ENCODE measurements around the gene FERMT1.

Gene FERMT1

DNA sequence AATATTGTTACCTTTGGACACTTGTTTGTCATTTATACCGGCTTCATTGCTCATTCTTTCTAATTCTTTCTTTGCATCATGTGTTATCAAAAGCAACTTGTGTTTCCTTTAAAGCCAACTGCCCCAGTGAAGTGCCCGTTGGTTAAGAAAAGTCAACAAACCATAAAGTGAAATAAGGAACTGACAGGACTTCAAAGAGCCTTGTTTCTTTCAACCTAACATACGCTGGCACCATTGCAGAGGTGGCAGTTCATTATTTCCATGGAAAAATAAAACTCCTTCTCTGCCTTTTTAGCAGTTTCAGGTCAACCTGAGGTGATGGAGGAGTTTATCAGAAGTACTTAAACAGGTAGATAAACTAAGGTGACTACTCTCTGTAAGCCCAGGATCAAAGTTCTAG, 28.8 kb downstream of the FERMT1 start:
- H3K4me3 ChIP-seq (replicated peaks in 1 of 2; ENCODE audit: low read depth in 2 of 2, low read length in 2 of 2): no peak overlapping the region
- TF ChIP-seq, protein P1, sequence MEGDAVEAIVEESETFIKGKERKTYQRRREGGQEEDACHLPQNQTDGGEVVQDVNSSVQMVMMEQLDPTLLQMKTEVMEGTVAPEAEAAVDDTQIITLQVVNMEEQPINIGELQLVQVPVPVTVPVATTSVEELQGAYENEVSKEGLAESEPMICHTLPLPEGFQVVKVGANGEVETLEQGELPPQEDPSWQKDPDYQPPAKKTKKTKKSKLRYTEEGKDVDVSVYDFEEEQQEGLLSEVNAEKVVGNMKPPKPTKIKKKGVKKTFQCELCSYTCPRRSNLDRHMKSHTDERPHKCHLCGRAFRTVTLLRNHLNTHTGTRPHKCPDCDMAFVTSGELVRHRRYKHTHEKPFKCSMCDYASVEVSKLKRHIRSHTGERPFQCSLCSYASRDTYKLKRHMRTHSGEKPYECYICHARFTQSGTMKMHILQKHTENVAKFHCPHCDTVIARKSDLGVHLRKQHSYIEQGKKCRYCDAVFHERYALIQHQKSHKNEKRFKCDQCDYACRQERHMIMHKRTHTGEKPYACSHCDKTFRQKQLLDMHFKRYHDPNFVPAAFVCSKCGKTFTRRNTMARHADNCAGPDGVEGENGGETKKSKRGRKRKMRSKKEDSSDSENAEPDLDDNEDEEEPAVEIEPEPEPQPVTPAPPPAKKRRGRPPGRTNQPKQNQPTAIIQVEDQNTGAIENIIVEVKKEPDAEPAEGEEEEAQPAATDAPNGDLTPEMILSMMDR (IDR thresholded peaks at IDR 0.05; ENCODE audit: low read depth, low read length): no peak
- DNase-seq (ENCODE audit: low read depth in 2 of 2): no peak

DNA sequence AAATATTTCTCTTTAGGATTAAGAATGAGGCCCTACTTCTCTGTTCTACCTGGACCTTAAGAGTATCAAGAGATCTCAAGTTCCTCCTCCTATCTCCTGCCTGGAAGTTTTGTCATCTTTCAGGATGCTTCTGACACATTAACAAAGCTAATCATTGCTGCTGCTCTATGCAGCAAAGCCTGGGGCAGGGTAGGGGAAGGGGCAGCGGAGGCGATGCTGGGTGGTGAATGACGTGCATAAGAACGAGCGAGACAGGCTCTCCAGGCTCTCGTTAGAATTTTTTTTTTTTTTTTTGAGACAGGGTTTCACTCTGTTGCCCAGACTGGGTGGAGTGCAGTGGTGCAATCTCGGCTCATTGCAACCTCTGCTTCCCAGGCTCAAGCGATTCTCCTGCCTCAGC, 31.2 kb downstream of the FERMT1 start:
- TF ChIP-seq, protein P1 (IDR thresholded peaks at IDR 0.05; ENCODE audit: low read depth, low read length): no peak
- no peak for DNase-seq (ENCODE audit: low read depth in 2 of 2)
- no peak overlapping the region for H3K4me3 ChIP-seq (replicated peaks in 1 of 2; ENCODE audit: low read depth in 2 of 2, low read length in 2 of 2)

DNA sequence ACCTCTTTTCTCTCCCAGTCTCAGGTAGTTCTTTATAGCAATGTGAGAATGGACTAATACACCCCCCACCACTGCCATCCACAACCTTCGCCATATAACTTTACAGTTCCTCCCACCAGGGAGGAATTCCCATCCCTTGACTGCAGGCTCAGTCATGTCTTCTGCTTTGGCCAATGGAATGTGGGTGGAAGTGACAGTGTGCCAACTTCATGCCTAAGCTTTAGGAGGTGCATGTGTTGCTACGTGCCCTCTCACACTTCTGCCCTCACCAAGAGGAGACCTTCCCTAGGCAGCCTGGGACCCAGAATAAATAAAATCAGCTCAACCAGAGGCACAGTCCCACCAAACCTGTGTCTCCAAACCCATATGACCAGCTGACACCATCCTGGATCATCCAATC, 36.0 kb downstream of the FERMT1 start:
- TF ChIP-seq, protein P1 (IDR thresholded peaks at IDR 0.05; ENCODE audit: low read depth, low read length): no peak
- no peak for DNase-seq (ENCODE audit: low read depth in 2 of 2)
- H3K4me3 ChIP-seq (replicated peaks in 1 of 2; ENCODE audit: low read depth in 2 of 2, low read length in 2 of 2): no peak overlapping the region

DNA sequence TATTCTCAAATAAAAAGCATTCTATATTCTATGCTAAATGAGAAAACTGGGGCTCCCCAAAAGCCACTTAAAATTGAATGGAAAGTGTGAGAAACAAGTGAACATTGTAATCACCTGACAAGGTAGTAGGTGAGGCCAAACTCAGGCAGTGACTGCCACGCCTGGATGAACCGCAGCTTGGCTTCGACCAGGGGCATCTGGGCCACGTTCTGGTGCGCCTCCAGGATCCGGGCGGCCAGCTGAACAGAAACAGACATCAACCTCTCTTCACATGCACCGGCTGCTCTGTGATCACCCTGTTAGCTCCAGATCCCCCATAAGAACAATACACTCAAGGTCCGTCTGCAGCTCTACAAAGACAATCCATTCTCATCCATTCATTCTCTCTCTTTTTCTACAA, 38.9 kb downstream of the FERMT1 start:
- no peak overlapping the region for H3K4me3 ChIP-seq (replicated peaks in 1 of 2; ENCODE audit: low read depth in 2 of 2, low read length in 2 of 2)
- TF ChIP-seq, protein P1 (IDR thresholded peaks at IDR 0.05; ENCODE audit: low read depth, low read length): no peak
- no peak for DNase-seq (ENCODE audit: low read depth in 2 of 2)

DNA sequence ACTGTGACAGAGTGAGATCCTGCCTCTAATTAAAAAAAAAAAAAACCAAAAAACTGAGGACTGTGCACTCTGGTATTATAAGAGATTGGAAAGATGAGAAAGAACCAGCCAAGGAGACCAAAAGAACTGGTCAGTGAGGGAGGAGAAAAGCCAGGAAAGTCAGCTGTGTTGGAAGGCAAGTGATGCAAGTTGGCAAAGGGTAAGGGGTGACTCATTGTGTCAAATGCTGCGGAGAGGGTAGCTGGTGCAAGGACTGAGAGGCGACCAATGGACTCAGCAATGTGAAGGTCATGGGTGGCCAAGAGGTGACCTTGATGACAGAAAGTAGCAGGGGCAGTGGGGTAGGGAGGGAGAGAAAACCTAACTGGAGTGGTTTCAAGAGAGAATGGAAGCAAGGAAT, 41.6 kb downstream of the FERMT1 start:
- TF ChIP-seq, protein P1 (IDR thresholded peaks at IDR 0.05; ENCODE audit: low read depth, low read length): no peak
- no peak overlapping the region for H3K4me3 ChIP-seq (replicated peaks in 1 of 2; ENCODE audit: low read depth in 2 of 2, low read length in 2 of 2)
- peak; percentile 67 to 69 for DNase-seq (ENCODE audit: low read depth in 2 of 2)

DNA sequence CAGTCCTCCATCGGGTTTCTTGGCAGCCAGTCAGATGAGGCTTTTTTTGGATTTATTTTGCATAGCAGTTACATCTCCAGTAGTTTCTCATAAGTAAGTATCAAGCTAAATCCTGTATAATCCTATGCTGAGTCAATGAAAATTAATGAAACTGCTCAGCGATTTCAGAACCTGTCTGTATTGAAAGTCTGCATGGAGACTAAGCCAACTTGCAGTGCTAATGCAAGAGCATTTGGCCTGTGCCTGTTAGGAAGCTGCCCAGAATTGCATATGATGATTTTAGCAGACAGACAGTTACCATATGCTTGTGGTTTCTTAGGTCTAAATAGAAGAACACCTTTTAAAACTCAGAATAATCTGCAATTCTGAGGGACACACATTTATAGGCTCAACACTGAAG, 43.8 kb downstream of the FERMT1 start:
- DNase-seq (ENCODE audit: low read depth in 2 of 2): no peak
- TF ChIP-seq, protein P1 (IDR thresholded peaks at IDR 0.05; ENCODE audit: low read depth, low read length): no peak
- H3K4me3 ChIP-seq (replicated peaks in 1 of 2; ENCODE audit: low read depth in 2 of 2, low read length in 2 of 2): no peak overlapping the region

All from cardiac fibroblast (primary cell).